ENCODE results near the gene DOK3. TPM values are rescaled to one million over a fixed set of nuclear protein-coding genes. Genes with fewer than 3 reads are reported as not detected.

DOK3 gene
- total RNA-seq (10 to 100 TPM; 18.2 to 90.5 TPM), polyA plus RNA-seq (ENCODE audit: insufficient read length in 6 of 6) (1 to 10 TPM; 5.8 to 7.4 (median 6.7) TPM)
- long read RNA-seq, donor 1, partial matches to known transcripts, result 9 of 11 reads
- long read RNA-seq, donor 1, other reads (novel, unspliced or antisense), result 0 of 11 reads
- long read RNA-seq, donor 2, result 0 reads
- long read RNA-seq, donor 3, result 0 reads
- long read RNA-seq, donor 4, partial matches to known transcripts, result 1 of 1 reads
- long read RNA-seq, donor 4, other reads (novel, unspliced or antisense), result 0 of 1 reads
- long read RNA-seq, donor 5, result 0 reads
- long read RNA-seq, donor 6, result 0 reads
- long read RNA-seq, donor 7, result 0 reads
- long read RNA-seq, donor 8, result 0 reads
- long read RNA-seq, donor 9, result 0 reads
- long read RNA-seq, donor 10, partial matches to known transcripts, result 5 of 20 reads
- long read RNA-seq, donor 10, other reads (novel, unspliced or antisense), result 9 of 20 reads
- long read RNA-seq, donor 11, result 0 reads
- long read RNA-seq, donor 12, result 0 reads

- H3K27ac ChIP-seq, result peak within 1 kb of the TSS; percentile 74 to 98
- peaks cover 0 to 48% of the 10 kb centered on the region in 2 donors for H3K4me1 ChIP-seq
- intact Hi-C loops (cut with DNase I), result no loop called here
- ATAC-seq (peak; percentile 57), DNase-seq (peak in 2 of 4 donors; percentile 74 to 91)
- H3K27me3 ChIP-seq, result no peaks in the 10 kb centered on the region
- TF ChIP-seq CTCF (IDR thresholded peaks at IDR 0.05), result no peak
- H3K4me3 ChIP-seq, result peak within 1 kb of the TSS; percentile 21 to 75
- H3K36me3 ChIP-seq, result peaks cover 0 to 83% of the 10 kb centered on the region in 2 donors
- no peaks in the 10 kb centered on the region for H3K9me3 ChIP-seq
These were observed at the start of gene DOK3 for GRCh38 chr5:177509381-177509951. Gene DOK3, minus strand, starts transcription at chr5:177509826. Its CDS starts 286 bp downstream, at chr5:177509540.

- H3K4me3 ChIP-seq, result no peak overlapping the region
- H3K9me3 ChIP-seq, result no peaks in the 10 kb centered on the region
- intact Hi-C loops (cut with DNase I), result no loop called here
- no peak for TF ChIP-seq CTCF (IDR thresholded peaks at IDR 0.05)
- no peak overlapping the region for H3K27ac ChIP-seq
- no peaks in the 10 kb centered on the region for H3K36me3 ChIP-seq
- DNase-seq (no peak), ATAC-seq (no peak)
- H3K27me3 ChIP-seq, result no peaks in the 10 kb centered on the region
- peaks cover 0 to 14% of the 10 kb centered on the region in 2 donors for H3K4me1 ChIP-seq
These were observed 48.2 kb upstream of the DOK3 start for GRCh38 chr5:177557796-177558195.

- TF ChIP-seq CTCF (IDR thresholded peaks at IDR 0.05), result no peak
- intact Hi-C loops (cut with DNase I), result no loop called here
These were observed 47.5 kb upstream of the DOK3 start for GRCh38 chr5:177557041-177557647.

GRCh38 chr5:177555665-177556064 is 46.0 kb upstream of the DOK3 start:
- Histone ChIP-seq H3K4me1 (peaks cover 0 to 26% of the 10 kb centered on the region in 2 donors), H3K27me3 (no peaks in the 10 kb centered on the region), H3K9me3 (no peaks in the 10 kb centered on the region), H3K4me3 (no peak overlapping the region), H3K36me3 (peaks cover 0 to 6% of the 10 kb centered on the region in 2 donors), H3K27ac (no peak overlapping the region)
- no peak for DNase-seq
- intact Hi-C loops (cut with DNase I), result no loop called here
- no peak for TF ChIP-seq CTCF (IDR thresholded peaks at IDR 0.05)
- ATAC-seq, result no peak

More at GRCh38 chr5:177557041-177557647, 47.5 kb upstream of the DOK3 start:
- Histone ChIP-seq H3K4me3 (no peak overlapping the region), H3K36me3 (no peaks in the 10 kb centered on the region), H3K27me3 (no peaks in the 10 kb centered on the region), H3K9me3 (no peaks in the 10 kb centered on the region), H3K4me1 (peaks cover 0 to 21% of the 10 kb centered on the region in 2 donors), H3K27ac (no peak overlapping the region)
- ATAC-seq, result no peak
- no peak for DNase-seq

- Histone ChIP-seq H3K9me3 (no peaks in the 10 kb centered on the region), H3K36me3 (peaks cover 0 to 7% of the 10 kb centered on the region in 2 donors), H3K4me3 (peak overlapping the region; percentile 53 to 68), H3K4me1 (peaks cover 0 to 26% of the 10 kb centered on the region in 2 donors), H3K27ac (no peak overlapping the region), H3K27me3 (no peaks in the 10 kb centered on the region)
- no peak for TF ChIP-seq CTCF (IDR thresholded peaks at IDR 0.05)
- DNase-seq, result no peak
- no peak for ATAC-seq
- intact Hi-C loops (cut with DNase I), result no loop called here
These were observed 45.6 kb upstream of the DOK3 start for GRCh38 chr5:177555228-177555627.
